Astrocyte (in vitro differentiated cells and primary cell): ENCODE data around the gene TJP1.

Experiments used
- CTCF ChIP-seq: IDR thresholded peaks from 2 replicates; pipeline ENCODE4 v1.5.1; 2011; ENCODE audit warnings: low read depth, mild to moderate bottlenecking, inconsistent platforms, low read length, moderate library complexity; ENCODE audit not compliant: insufficient read depth
- EZH2 ChIP-seq: IDR thresholded peaks from 2 replicates; pipeline ENCODE4 v1.6.1; 2012; ENCODE audit warnings: mild to moderate bottlenecking, low read length, inconsistent platforms; ENCODE audit not compliant: insufficient read depth

- TF ChIP-seq CTCF (no peak), EZH2 (no peak)
Measured at GRCh38 chr15:29799859-29800258, 22.4 kb downstream of the TJP1 start.
